Psoas muscle (tissue), 8 donors: ENCODE results near the gene CACNA1D. TPM values are rescaled to one million over a fixed set of nuclear protein-coding genes. Genes with fewer than 3 reads are reported as not detected.

Source experiments
- ATAC-seq, 4 donors: fragments of 200-7000 bp; cut with Tn5 transposase; one replicate each; pipeline ENCODE4 v1.9.1; 2020; ENCODE audit warnings: moderate library complexity in 3 of 4, mild to moderate bottlenecking in 2 of 4
- DNase-seq, 2 donors: peaks; one replicate each; pipeline ENCODE4 v3.0.0-alpha.2; 2020
- H3K27ac ChIP-seq: fragments of 200-600 bp; one replicate; pipeline ENCODE4 v1.8.0; 2022
- H3K27me3 ChIP-seq, 3 donors: fragments of 200-600 bp in 1 of 3; one replicate each; pipeline versions ENCODE4 v1.6.1 to v1.8.0; 2013 to 2022; ENCODE audit warnings: low read length in 2 of 3, mild to moderate bottlenecking in 2 of 3, moderate library complexity in 1 of 3; ENCODE audit not compliant: insufficient read depth in 3 of 3
- H3K36me3 ChIP-seq, 2 donors: fragments of 200-600 bp in 1 of 2; one replicate each; pipeline versions ENCODE4 v1.6.1 to v1.8.0; 2013 to 2022; ENCODE audit warnings: low read depth in 1 of 2, mild to moderate bottlenecking in 1 of 2, moderate library complexity in 1 of 2; ENCODE audit not compliant: insufficient read depth in 1 of 2
- H3K4me1 ChIP-seq: fragments of 200-600 bp; one replicate; pipeline ENCODE4 v1.8.0; 2022
- H3K4me3 ChIP-seq: fragments of 200-600 bp; one replicate; pipeline ENCODE4 v1.8.0; 2022; ENCODE audit warnings: mild to moderate bottlenecking
- H3K9me3 ChIP-seq: fragments of 200-600 bp; one replicate; pipeline ENCODE4 v1.8.0; 2022
- WGBS, 3 donors: extraction: QIAGEN DNeasy Blood & Tissue Kit; methylation state at CpG; one replicate each; pipeline versions ENCODE4 v1.1.6 to v1.1.7; 2013; 5-methylcytosine and 5-hydroxymethylcytosine counted together
- intact Hi-C, 2 donors: fragments of 100-400 bp; cut with DNase I; formaldehyde crosslinking; loops; one replicate each; pipeline versions ENCODE4 v1.11.0 to v1.14.2; 2022
- polyA plus RNA-seq, 3 donors: library from polyadenylated mRNA; stranded (reverse); fragments of 200-250 nt; gene quantifications; one replicate each; pipeline ENCODE4 v1.2.3, GENCODE V29; 2013
- total RNA-seq, 4 donors: library from RNA; stranded (reverse); fragmentation: NEBNext Ultra II Directional in 2 of 4; extraction: Animal tissue kit (Norgen Biotek cat#: 25700) in 2 of 4; gene quantifications; one replicate each; pipeline versions ENCODE4 v1.2.1 to v1.2.4, GENCODE V29; 2021 to 2023
- TF ChIP-seq, protein P1 (sequence below): fragments of 200-600 bp; IDR thresholded peaks from one replicate; pipeline ENCODE4 v1.8.0; 2022; ENCODE audit warnings: antibody characterized with exemption
- donor health status: healthy with polysubstance abuse.
- donor health status: DM: no; HTN: no; CAD: no; lungs with moderate emphysema.
- donor health status: Bipolar disorder and iron deficiency.
- donor health status: healthy.
- donor health status: DM: yes; HTN: yes; CAD: no.
- donor health status: DM: no; HTN: no; CAD: no.
- donor health status: DM: no; HTN: no; CAD: no.
- donor health status: DM: yes; HTN: yes; CAD: no.

The CACNA1D gene
- total and polyA plus RNA-seq, 7 donors = 0.05 to 0.82 (median 0.28) TPM; not detected in 2

DNA sequence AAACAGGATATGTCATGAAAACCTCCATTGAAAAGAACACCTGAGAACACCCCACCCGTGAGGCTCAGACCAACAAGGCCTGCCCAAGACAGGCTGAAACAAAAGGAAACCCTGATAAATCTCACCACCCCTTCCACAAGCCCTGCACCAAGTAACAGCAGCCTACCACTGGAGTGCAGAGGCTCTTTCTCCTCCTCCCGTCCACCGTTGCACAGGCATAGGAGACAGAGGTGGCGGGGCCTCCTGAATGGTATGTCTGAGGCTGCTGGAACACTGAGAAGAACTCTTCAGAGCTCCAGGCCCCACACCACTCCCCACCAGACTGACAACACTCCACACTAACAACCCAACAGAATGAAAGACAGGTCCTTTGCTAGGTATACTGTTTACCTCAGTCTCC lies 330.4 kb downstream of the CACNA1D start:
- Histone ChIP-seq H3K9me3 (no peaks in the 10 kb centered on the region), H3K4me3 (no peak overlapping the region), H3K4me1 (peaks cover 14% of the 10 kb centered on the region), H3K27ac (no peak overlapping the region), H3K36me3 (no peaks in the 10 kb centered on the region), H3K27me3 (no peaks in the 10 kb centered on the region)
- 89 to 92% (median 92%) methylated on average over 4 of the region's 4 CpGs for WGBS, 3 donors
- ATAC-seq (no peak), DNase-seq (no peak)
- TF ChIP-seq, protein P1, sequence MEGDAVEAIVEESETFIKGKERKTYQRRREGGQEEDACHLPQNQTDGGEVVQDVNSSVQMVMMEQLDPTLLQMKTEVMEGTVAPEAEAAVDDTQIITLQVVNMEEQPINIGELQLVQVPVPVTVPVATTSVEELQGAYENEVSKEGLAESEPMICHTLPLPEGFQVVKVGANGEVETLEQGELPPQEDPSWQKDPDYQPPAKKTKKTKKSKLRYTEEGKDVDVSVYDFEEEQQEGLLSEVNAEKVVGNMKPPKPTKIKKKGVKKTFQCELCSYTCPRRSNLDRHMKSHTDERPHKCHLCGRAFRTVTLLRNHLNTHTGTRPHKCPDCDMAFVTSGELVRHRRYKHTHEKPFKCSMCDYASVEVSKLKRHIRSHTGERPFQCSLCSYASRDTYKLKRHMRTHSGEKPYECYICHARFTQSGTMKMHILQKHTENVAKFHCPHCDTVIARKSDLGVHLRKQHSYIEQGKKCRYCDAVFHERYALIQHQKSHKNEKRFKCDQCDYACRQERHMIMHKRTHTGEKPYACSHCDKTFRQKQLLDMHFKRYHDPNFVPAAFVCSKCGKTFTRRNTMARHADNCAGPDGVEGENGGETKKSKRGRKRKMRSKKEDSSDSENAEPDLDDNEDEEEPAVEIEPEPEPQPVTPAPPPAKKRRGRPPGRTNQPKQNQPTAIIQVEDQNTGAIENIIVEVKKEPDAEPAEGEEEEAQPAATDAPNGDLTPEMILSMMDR = no peak
- intact Hi-C loops = no loop called here

DNA sequence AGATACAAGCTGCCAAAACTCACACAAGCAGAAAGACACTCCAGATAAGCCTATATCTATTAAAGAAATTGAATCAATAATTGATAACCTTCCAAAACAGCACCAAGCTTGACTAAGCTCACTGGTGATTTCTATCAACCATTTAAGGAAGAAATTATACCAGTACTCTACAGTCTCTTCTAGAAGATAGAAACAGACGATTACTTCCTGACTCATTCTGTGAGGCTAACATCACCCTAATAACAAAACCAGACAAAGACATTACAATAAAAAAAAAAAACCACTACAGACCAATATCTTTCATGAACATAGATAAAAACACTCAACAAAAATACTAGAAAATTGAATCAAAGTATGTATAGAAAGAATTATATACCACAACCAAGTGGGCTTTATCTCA lies 331.6 kb downstream of the CACNA1D start:
- ATAC-seq (no peak), DNase-seq (no peak)
- intact Hi-C loops = no loop called here
- no peak overlapping the region for H3K27ac ChIP-seq
- peaks cover 6% of the 10 kb centered on the region for H3K4me1 ChIP-seq
- no peak overlapping the region for H3K4me3 ChIP-seq
- H3K27me3 ChIP-seq = no peaks in the 10 kb centered on the region
- no peaks in the 10 kb centered on the region for H3K36me3 ChIP-seq
- no peaks in the 10 kb centered on the region for H3K9me3 ChIP-seq
- TF ChIP-seq, protein P1 = no peak
- WGBS, 3 donors = 42 to 77% (median 71%) methylated on average over 1 of the region's 1 CpG

DNA sequence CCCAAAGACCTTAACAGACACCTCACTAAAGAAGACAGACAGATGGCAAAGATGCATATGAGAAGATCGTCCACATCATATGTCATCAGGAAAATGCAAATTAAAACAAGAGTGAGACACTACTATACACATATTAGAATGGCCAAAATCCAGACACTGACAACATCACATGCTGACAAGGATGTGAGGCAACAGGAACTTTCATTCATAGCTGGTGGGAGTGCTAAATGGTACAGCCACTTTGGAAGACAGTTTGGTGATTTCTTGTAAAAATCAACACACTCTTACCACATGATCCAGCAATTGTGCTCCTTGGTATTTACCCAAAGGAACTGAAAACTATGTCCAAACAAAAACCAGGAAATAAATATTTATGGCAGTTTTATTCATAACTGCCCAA lies 334.2 kb downstream of the CACNA1D start:
- no peak for ATAC-seq
- DNase-seq = no peak
- Histone ChIP-seq H3K36me3 (no peaks in the 10 kb centered on the region), H3K9me3 (no peaks in the 10 kb centered on the region), H3K27ac (no peak overlapping the region), H3K27me3 (no peaks in the 10 kb centered on the region), H3K4me1 (no peaks in the 10 kb centered on the region), H3K4me3 (no peak overlapping the region)
- intact Hi-C loops = no loop called here
- TF ChIP-seq, protein P1 = no peak
- WGBS, 3 donors = 81 to 100% (median 88%) methylated on average over 1 of the region's 1 CpG

GRCh38 chr3:53829605-53830004 lies 335.2 kb downstream of the CACNA1D start:
- Histone ChIP-seq H3K4me3 (no peak overlapping the region), H3K9me3 (no peaks in the 10 kb centered on the region), H3K36me3 (no peaks in the 10 kb centered on the region), H3K4me1 (no peaks in the 10 kb centered on the region), H3K27ac (no peak overlapping the region), H3K27me3 (no peaks in the 10 kb centered on the region)
- TF ChIP-seq, protein P1 = no peak
- intact Hi-C loops = no loop called here
- WGBS, 3 donors = 73 to 87% (median 83%) methylated on average over 2 of the region's 2 CpGs
- DNase-seq = no peak
- no peak for ATAC-seq

GRCh38 chr3:53830944-53831343 lies 336.5 kb downstream of the CACNA1D start:
- WGBS, 3 donors = 87 to 89% (median 88%) methylated on average over 6 of the region's 6 CpGs
- Histone ChIP-seq H3K4me3 (no peak overlapping the region), H3K27me3 (no peaks in the 10 kb centered on the region), H3K27ac (no peak overlapping the region), H3K4me1 (no peaks in the 10 kb centered on the region), H3K36me3 (no peaks in the 10 kb centered on the region), H3K9me3 (no peaks in the 10 kb centered on the region)
- intact Hi-C loops = no loop called here
- ATAC-seq (no peak), DNase-seq (no peak)
- TF ChIP-seq, protein P1 = no peak
